Measurements from ENCODE around the gene SDR39U1. TPM values are rescaled to one million over a fixed set of nuclear protein-coding genes. Genes with fewer than 3 reads are reported as not detected.

Gene SDR39U1
- total and polyA plus RNA-seq, 2 experiments from 2014 or later: 34.1 to 99.7 TPM

GRCh38 chr14:24465805-24466204, 23.2 kb upstream of the SDR39U1 start:
- H3K9me2 ChIP-seq (replicated peaks; ENCODE audit: insufficient read depth): no peaks in the 10 kb centered on the region
- WGBS (ENCODE audit: low lambda C conversion rate, missing lambda C conversion rate): 94% methylated on average over 3 of the region's 3 CpGs

GRCh38 chr14:24465368-24465767, 22.8 kb upstream of the SDR39U1 start:
- H2AFZ ChIP-seq: no peak overlapping the region
- H3K27ac ChIP-seq: no peak overlapping the region
- no peak for TF ChIP-seq EZH2phosphoT487 (IDR thresholded peaks at IDR 0.05; ENCODE audit: low read depth, severe bottlenecking, unreplicated experiment)
- no peak for TF ChIP-seq EZH2 (IDR thresholded peaks at IDR 0.05; ENCODE audit: borderline replicate concordance)
- TF ChIP-seq CTCF (IDR thresholded peaks at IDR 0.05; ENCODE audit: poor library complexity): no peak
- 97% methylated on average over 3 of the region's 3 CpGs for WGBS (ENCODE audit: low lambda C conversion rate, missing lambda C conversion rate)
- no peaks in the 10 kb centered on the region for H4K20me1 ChIP-seq (ENCODE audit: insufficient read depth, poor library complexity, severe bottlenecking)
- H3K4me1 ChIP-seq (ENCODE audit: insufficient read depth): no peaks in the 10 kb centered on the region
- no peaks in the 10 kb centered on the region for H3K36me3 ChIP-seq (replicated peaks; ENCODE audit: insufficient read depth, low read depth)
- no peak for DNase-seq (ENCODE audit: low spot score)
- no peaks in the 10 kb centered on the region for H3K27me3 ChIP-seq
- H3K79me2 ChIP-seq: no peaks in the 10 kb centered on the region
- no peaks in the 10 kb centered on the region for H3K9me2 ChIP-seq (replicated peaks; ENCODE audit: insufficient read depth)
- H3K4me2 ChIP-seq: no peak overlapping the region
- H3K9me3 ChIP-seq (ENCODE audit: low read depth): no peaks in the 10 kb centered on the region
- no peak overlapping the region for H3K4me3 ChIP-seq

More at GRCh38 chr14:24465805-24466204, 23.2 kb upstream of the SDR39U1 start:
- Histone ChIP-seq H3K79me2 (no peaks in the 10 kb centered on the region), H3K4me2 (no peak overlapping the region), H3K36me3 (replicated peaks; ENCODE audit: insufficient read depth, low read depth) (no peaks in the 10 kb centered on the region), H2AFZ (no peak overlapping the region), H3K4me1 (ENCODE audit: insufficient read depth) (no peaks in the 10 kb centered on the region), H4K20me1 (ENCODE audit: insufficient read depth, poor library complexity, severe bottlenecking) (no peaks in the 10 kb centered on the region), H3K27me3 (no peaks in the 10 kb centered on the region), H3K9me3 (ENCODE audit: low read depth) (no peaks in the 10 kb centered on the region), H3K4me3 (no peak overlapping the region), H3K27ac (no peak overlapping the region)
- TF ChIP-seq CTCF (IDR thresholded peaks at IDR 0.05; ENCODE audit: poor library complexity) (no peak), EZH2phosphoT487 (IDR thresholded peaks at IDR 0.05; ENCODE audit: low read depth, severe bottlenecking, unreplicated experiment) (no peak), EZH2 (IDR thresholded peaks at IDR 0.05; ENCODE audit: borderline replicate concordance) (no peak)
- DNase-seq (ENCODE audit: low spot score): no peak

GRCh38 chr14:24463884-24464785, 21.6 kb upstream of the SDR39U1 start:
- DNase-seq (ENCODE audit: low spot score): no peak
- WGBS (ENCODE audit: low lambda C conversion rate, missing lambda C conversion rate): 70% methylated on average over 4 of the region's 4 CpGs
- no peaks in the 10 kb centered on the region for H3K9me3 ChIP-seq (ENCODE audit: low read depth)
- H3K4me2 ChIP-seq: no peak overlapping the region
- no peaks in the 10 kb centered on the region for H3K27me3 ChIP-seq
- H3K36me3 ChIP-seq (replicated peaks; ENCODE audit: insufficient read depth, low read depth): no peaks in the 10 kb centered on the region
- H4K20me1 ChIP-seq (ENCODE audit: insufficient read depth, poor library complexity, severe bottlenecking): no peaks in the 10 kb centered on the region
- H3K4me1 ChIP-seq (ENCODE audit: insufficient read depth): no peaks in the 10 kb centered on the region
- H3K9me2 ChIP-seq (replicated peaks; ENCODE audit: insufficient read depth): no peaks in the 10 kb centered on the region
- no peak overlapping the region for H3K27ac ChIP-seq
- H3K79me2 ChIP-seq: no peaks in the 10 kb centered on the region
- TF ChIP-seq EZH2 (IDR thresholded peaks at IDR 0.05; ENCODE audit: borderline replicate concordance) (no peak), CTCF (IDR thresholded peaks at IDR 0.05; ENCODE audit: poor library complexity) (no peak), EZH2phosphoT487 (IDR thresholded peaks at IDR 0.05; ENCODE audit: low read depth, severe bottlenecking, unreplicated experiment) (no peak)
- no peak overlapping the region for H2AFZ ChIP-seq
- no peak overlapping the region for H3K4me3 ChIP-seq

Measured in hepatocyte (in vitro differentiated cells).